RPMI7951 (cell line): ENCODE measurements around the gene PRKCZ. TPM values are rescaled to one million over a fixed set of nuclear protein-coding genes. Genes with fewer than 3 reads are reported as not detected.
"Not testable (repeated sequence)": the region's sequence is repeated elsewhere in the genome, so short reads cannot be mapped to it uniquely, and the experiment has no call there.

Experiments
- DNase-seq: peaks from one replicate; pipeline ENCODE4 v3.0.0-alpha.2; 2012; ENCODE audit warnings: low read depth
- total RNA-seq: library from RNA; depleted of rRNA; stranded (reverse); fragments of >200 nt; shearing (Covaris generic); gene quantifications from 2 replicates; pipeline ENCODE4 v1.2.3, GENCODE V29; 2014

The PRKCZ gene
- total RNA-seq, 1 experiment from 2014 or later: 2.3 TPM

GRCh38 chr1:2101531-2101930 lies 51.3 kb downstream of the PRKCZ start:
- no peak for DNase-seq

GRCh38 chr1:2101946-2102345 lies 51.7 kb downstream of the PRKCZ start:
- DNase-seq: no peak

- no peak for DNase-seq
Observed at GRCh38 chr1:2102753-2103152, 52.5 kb downstream of the PRKCZ start.

GRCh38 chr1:2103266-2103900 lies 53.2 kb downstream of the PRKCZ start:
- no peak for DNase-seq

GRCh38 chr1:2103901-2104590 lies 53.8 kb downstream of the PRKCZ start:
- DNase-seq: no peak

GRCh38 chr1:2104621-2105427 lies 54.6 kb downstream of the PRKCZ start:
- no peak for DNase-seq

GRCh38 chr1:2105781-2106524 lies 55.7 kb downstream of the PRKCZ start:
- DNase-seq: no peak

GRCh38 chr1:2106659-2107405 lies 56.6 kb downstream of the PRKCZ start:
- no peak for DNase-seq

GRCh38 chr1:2107586-2108212 lies 57.5 kb downstream of the PRKCZ start:
- DNase-seq: no peak

GRCh38 chr1:2108213-2108876 lies 58.1 kb downstream of the PRKCZ start:
- DNase-seq: peak; percentile 26

GRCh38 chr1:2108877-2109580 lies 58.8 kb downstream of the PRKCZ start:
- DNase-seq: no peak

- no peak for DNase-seq
Observed at GRCh38 chr1:2109581-2110021, 59.4 kb downstream of the PRKCZ start.

GRCh38 chr1:2110191-2110737 lies 60.1 kb downstream of the PRKCZ start:
- no peak for DNase-seq

GRCh38 chr1:2110738-2111673 lies 60.8 kb downstream of the PRKCZ start:
- DNase-seq: no peak

GRCh38 chr1:2111674-2112035 lies 61.4 kb downstream of the PRKCZ start:
- DNase-seq: no peak

GRCh38 chr1:2112280-2112701 lies 62.1 kb downstream of the PRKCZ start:
- no peak for DNase-seq

- DNase-seq: no peak
Observed at GRCh38 chr1:2113620-2114135, 63.5 kb downstream of the PRKCZ start.

GRCh38 chr1:2114635-2115007 lies 64.4 kb downstream of the PRKCZ start:
- not testable (repeated sequence) for DNase-seq
